HL-60/S4 treated with phorbol 12-myristate 13-acetate at 8.2 ng/mL for 4 days and 3 days (cell line): ENCODE measurements around the gene RNASEH2A.

Source experiments
- in situ Hi-C: fragments of 300-500 bp; cut with MboI; formaldehyde crosslinking; loops from 2 replicates; pipeline ENCODE4 v1.15.0; 2022; ENCODE audit warnings: low sequenced_read_pairs

The RNASEH2A gene

DNA sequence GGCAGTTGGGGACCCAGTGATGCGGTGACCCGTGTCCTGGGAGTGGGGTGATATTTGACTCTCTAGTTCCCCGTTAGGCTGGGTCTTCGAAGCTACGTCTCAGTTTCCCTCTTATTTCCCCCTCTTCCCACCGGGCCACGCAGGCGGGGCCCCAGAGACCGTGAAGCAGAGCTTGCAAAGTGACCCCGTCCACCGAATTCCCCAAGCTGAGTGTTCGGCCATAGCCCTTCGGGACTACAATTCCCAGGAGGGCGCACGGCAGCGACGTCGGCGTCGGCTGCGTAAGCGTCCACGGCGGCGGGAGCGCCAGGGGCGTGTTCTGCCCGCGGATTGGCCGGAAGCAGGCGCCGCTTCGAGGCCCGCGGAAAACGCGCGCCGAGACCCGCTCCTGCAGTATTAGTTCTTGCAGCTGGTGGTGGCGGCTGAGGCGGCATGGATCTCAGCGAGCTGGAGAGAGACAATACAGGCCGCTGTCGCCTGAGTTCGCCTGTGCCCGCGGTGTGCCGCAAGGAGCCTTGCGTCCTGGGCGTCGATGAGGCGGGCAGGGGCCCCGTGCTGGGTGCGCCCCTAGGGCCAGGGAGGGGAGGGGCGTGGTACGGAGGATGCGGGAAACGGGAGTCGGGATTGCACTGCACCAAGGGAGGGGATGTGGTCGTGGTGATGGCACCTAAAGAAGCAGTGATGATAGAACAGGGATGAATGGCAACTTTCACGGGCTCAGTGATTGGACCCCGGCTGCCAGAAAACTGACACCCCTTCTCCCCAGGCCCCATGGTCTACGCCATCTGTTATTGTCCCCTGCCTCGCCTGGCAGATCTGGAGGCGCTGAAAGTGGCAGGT is at the start of gene RNASEH2A:
TSS of gene RNASEH2A (plus strand) at position 343 of the 840 bp plus-strand sequence. CDS start at position 433, 90 bp downstream.
- in situ Hi-C loops = no loop called here

DNA sequence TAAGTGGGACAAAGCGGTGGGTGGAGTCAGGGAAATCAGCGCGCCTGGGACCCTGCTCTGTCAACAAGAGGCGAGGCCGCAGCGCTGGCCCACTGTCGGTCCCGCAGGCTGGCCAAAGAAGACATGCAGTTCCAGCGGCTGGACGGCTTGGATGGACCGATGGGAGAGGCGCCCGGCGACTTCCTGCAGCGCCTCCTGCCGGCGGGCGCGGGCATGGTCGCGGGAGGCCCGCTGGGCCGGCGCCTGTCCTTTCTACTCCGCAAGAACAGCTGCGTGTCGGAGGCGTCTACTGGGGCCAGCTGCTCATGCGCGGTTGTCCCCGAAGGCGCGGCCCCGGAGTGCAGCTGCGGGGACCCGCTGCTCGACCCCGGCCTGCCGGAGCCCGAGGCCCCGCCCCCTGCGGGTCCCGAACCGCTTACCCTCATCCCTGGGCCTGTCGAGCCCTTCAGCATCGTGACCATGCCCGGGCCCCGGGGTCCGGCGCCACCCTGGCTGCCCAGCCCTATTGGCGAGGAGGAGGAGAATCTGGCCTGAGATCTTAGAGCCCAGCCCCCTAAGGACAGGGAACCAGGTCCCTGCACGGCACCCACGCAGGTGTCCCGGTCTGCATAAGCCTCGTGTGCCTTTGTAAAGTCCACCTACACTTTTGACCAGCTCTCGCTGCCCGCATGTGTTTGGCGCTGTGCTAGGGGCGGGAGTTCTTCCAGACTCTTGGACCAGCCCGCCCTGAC is 48.7 kb upstream of the RNASEH2A start:
- in situ Hi-C loops = no loop called here

DNA sequence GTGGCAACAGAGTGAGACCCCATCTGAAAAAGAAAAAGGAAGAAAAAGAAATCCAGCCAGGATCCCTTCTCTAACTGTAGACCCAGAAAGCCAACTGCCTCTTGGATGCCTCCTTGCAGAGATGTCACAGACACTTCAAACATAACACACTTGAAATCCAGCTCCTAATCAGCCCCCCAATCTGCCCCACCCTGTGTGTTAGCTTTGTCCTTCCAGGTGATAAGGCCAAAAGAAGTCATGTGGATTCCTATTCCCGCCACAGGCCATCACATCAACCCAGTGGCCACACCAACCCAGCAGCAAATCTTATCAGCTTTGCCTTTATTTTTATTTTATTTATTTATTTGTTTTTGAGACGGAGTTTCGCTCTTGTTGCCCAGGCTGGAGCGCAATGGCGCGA is 46.7 kb upstream of the RNASEH2A start:
- in situ Hi-C loops = loop anchor here (5.0 kb wide), 1 partner anchor 38 kb away; no protein-coding TSS in a partner anchor

DNA sequence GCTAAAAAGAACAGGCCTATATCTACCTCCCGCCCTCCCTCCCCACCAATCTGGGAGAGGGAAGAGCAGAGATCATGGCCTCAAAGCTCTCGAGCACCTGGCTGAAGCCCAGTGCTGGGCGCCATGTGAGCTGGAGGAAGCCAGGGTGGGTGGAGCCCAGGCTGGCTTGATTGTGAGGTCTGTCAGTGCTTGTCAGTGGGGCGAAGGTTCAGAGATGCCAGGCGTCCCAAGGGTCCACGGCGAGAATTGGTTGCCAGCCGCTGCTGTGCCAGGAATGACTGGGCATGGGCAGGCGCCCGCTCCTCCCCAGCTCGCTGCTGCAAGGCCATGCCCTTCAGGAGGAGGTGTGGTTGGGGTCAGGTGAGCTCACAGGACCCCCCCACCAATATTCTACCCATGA is 43.3 kb upstream of the RNASEH2A start:
- in situ Hi-C loops = loop anchor here (5.0 kb wide), 1 partner anchor 34 kb away; no protein-coding TSS in a partner anchor

DNA sequence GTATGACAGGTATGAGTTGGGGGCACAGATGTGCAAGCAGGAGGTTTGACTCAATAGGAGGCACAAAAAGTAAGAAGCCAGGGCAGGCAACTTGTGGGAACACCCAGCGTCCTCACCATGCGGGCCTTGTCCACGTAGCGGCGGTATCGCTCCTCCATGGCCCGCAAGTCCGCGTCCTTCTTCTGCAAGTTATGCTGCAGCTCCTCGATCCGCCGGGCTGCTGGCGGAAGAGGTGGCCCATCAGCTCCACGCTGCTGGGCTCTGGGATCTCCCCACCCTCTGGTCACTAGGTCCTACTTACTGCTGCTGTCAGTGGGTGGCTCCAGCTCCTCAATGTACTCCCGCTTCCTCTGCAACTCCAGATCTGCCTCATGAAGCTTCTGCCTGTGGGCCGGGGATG is 41.7 kb upstream of the RNASEH2A start:
- in situ Hi-C loops = loop anchor here (5.0 kb wide), 1 partner anchor 33 kb away; no protein-coding TSS in a partner anchor

DNA sequence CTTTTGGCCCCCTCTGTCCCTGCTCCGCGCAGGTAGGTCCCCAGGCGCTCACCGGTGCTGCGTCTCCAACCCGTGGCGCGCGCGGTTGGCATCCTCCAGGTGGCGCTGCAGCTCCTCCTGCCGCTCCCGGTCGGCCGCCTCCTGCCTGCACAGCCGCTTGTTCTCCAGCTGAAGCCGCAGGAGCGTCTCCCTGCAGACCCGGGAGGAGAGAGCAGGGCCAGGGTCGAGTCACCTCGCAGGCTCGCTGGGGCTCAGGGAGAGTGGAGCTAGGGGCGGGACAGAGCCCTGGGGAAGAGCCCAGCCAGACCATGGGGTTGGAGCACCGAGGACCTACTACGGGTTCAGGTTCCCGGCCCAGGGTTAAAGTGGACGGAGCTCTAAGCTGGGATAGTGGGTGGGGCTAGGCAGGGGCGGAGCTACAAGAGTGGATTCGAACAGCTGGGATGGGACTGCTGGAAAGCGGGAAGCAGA is 40.3 kb upstream of the RNASEH2A start:
- in situ Hi-C loops = no loop called here

DNA sequence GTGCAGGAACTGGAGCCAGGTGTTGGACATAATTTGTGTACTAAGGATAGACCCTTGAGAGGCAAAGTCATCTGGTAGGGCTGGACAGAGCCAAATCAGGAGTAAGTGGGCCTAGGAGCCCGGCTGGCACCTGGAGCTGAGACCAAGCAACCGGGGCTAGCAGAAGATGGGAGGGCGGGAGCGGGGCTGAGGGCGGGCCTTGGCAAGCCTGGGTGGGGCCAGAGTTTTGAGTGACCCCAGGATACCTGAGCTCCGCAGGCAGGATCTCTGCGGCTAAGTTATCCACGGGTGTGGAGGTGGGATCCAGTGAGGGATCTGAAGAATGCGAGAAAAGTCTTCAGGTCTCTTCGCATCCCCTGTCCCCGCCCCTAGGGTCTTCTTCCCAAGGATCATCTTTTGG is 39.2 kb upstream of the RNASEH2A start:
- in situ Hi-C loops = no loop called here

DNA sequence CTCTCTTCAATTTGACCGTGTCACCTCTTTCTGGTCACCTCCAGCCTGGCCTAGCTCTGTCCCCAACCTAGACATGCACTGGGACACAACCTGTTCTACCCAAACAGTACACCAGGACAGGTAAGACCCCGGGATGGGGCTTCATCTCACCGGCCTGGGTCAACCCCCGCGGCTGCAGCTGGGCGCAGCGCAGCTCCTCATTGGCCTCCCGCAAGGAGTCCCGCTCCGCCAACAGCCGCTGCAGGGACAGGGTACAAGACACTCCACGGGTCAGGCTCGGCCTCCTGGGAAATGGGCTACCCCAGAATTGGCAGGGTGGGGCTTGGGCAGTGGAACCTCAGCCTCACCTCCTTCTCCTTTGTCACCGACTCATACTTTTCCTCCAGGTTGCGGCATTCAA is 38.7 kb upstream of the RNASEH2A start:
- in situ Hi-C loops = no loop called here

DNA sequence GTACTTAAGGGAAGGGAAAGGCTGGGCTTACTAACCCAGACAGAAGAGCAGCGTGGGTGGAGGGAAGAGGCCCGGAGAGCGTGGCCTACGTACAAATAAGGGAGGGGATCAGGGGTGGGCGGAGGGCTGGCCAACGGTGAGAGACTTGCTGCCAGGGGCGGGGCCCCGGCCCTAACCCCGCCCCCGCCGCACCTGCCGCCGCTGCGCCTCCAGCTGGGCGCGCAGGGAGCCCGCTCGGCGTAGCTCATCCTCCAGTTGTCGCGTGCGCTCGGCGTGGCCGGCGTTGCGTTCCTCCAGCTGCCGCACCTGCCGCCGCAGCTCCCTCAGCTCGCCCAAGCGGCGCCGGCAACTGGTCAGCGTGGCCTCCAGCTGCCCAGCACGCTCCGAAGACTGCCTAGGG is 36.7 kb upstream of the RNASEH2A start:
- in situ Hi-C loops = no loop called here

DNA sequence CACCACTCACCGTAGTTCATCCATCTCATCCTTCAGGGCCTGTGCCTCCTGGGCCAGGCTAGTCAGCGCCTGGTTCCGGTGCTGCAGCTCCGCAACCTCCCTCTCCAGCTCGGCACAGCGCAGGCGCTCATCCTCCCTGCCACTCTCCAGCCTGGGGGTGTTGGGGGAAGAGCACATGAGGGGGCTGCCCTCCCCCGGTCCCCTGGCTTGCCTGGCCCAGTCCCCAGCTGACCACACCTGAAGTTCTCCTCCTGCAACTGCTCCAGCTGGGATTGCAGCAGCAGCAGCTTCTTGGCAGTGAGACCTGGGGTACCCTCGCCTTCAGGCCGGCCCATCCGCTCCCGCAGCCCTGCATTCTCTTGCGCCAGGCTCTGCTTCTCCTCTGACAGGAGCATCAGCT is 35.5 kb upstream of the RNASEH2A start:
- in situ Hi-C loops = no loop called here

DNA sequence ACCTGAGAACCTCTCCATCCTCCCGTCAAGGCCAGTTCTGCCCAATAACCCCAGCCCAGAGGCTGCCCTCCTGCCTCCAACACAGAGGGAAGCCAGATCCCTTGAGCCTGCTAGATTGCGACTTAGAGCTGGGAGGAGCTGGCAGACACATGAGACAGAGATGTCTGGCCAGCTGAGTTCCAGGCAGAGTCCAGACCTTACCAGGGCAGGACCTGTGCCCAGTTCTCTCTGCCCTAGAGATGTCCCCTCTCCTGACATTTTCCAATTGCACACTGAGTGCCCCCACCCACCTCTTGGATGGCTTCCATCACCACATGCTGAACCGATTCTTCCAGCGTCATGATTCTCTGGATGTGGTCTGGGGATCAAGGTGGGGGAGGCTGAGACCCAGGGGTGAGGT is 34.1 kb upstream of the RNASEH2A start:
- in situ Hi-C loops = no loop called here

DNA sequence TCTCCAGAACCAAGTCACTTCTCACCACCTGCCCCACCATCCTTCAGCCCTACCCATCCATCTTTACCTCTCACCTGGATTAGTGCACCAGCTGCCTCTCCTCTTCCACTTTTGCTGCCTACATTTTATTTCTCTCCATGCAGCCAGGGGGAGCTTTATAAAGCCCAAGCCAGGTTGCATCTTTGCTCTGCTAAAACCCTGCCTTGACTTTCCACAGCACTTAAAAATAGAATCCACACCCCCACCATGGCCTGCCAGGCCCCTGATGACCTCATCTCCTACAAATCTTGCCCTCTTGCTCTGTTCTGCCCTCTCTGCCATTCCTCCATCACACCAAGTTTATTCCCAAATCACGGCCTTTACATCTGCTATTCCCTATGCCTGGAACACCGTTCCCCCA is 32.8 kb upstream of the RNASEH2A start:
- in situ Hi-C loops = no loop called here

DNA sequence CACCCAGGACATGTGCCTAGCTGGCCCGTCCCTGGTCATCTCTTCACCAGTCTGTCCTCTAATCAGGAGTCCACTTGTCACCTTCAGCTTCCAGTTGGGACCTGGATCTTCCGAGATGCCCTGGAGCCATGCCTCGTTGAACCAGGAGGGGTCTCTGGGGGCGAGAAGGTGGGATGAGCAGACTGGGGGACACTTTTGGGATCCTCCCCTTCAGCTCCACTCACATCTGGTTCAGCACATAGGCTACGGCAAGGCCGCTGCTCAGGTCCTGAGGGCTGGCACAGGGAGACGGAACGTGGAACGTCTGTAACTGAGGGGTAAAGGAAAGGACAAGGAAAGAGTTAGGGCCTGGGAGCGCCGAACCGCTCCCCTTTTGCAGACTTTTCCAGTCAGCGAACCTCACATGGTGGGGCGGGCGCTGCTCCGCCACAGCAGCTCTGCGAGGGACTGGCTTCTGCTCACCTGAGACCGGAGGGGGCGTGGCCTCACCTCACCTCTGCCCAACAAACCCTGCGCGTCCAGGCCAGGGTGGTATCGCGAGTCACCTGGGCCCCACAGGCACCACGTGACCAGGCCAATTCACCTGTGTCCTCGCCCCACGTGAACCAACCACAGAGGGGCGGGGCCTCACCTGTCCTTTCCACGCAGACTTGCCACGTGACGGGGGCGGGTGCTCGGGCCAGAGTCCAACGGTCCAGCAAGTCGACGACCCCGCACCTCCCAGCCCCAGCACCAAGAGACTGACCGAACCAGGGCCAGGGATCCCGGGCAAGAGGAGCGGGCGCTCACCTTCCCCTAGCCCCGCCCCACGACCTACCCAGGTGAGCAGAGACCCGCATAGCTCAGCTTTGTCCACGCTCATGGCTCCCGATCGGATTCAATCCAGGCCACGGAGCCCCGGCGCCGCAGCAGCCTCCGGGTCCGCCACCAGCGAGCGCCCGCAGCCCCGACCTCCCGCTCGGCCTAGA is 31.5 kb upstream of the RNASEH2A start, which contains the start of gene HOOK2:
TSS of gene HOOK2 (minus strand) at position 965 of the 968 bp plus-strand sequence. CDS start at position 862, 103 bp downstream.
- in situ Hi-C loops = no loop called here

DNA sequence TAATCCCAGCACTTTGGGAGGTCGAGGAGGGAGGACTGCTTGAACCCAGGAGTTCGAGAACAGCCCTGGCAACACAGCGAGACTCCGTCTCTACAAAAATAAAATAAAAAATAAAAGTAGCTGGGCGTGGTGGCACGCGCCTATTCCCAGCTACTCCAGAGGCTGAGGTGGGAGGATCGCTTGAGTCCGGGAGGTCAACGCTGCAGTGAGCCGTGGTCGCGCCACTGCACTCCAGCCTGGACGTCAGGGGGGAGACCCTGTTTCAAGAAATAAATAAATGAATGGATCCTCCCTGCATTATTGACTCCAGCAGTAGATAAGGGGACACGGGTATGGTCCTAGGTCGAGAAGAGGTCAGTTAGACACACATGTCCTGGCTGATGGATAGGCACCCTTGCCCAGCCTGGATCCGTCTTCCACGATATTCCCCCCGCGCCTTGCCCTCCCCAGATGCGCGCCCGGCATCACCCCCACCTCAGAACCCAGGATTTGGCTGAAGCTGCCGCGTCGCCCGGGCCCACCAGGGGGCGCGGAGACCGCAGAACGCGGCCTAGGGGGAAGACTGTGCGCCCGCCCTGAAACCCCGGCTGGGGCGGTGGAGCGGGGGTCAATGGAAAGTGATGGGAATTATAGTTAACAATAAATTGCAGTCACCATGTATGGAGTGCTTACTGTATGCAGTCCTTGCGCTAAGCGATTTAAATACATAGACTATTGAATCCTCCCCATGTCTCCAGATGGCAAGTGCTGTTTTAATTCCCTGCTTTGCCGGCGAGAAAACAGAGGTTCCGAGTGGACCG is 29.0 kb upstream of the RNASEH2A start:
- in situ Hi-C loops = no loop called here

DNA sequence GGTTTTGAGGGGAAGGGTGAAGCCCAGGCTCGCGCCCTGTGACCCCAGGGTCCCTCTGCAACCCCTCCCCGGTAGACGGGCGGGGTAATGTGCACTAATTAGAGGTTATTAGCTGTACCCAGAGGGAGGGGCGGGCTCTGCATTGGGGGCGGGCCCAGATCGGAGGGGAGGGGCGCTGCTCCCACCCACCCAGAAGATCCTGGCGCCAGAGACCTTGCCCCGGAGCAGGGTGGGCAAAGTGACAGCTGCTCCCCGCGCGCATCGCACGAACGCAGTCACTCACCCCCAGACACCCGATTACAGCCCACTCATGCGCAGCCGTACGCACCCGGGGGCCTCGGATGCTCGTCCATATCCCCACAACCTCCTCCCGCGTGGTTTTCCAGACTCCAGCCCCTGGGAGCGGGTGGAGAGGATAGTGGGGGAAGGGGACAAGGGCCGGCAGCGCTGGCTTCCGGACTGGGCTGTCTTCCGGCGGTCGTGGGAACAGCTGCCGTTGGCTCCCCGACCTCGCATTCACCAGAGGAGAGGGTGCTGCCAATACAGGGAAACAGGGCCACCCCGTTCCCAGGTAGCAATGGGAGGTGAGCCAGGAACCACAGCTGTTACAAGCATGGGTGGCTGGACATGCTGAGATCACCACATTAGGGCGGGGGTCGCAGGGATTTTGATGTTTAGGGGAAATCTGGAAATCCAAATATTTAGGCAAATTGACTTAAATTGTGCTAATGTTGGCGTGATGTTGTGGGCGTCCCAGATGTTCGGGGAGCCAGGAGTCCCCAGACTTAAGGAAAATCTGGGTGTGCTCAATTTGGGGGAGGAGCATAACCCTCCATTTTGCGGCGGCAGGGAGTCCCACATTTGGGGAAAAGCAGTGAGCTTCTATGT is 28.1 kb upstream of the RNASEH2A start:
- in situ Hi-C loops = no loop called here

DNA sequence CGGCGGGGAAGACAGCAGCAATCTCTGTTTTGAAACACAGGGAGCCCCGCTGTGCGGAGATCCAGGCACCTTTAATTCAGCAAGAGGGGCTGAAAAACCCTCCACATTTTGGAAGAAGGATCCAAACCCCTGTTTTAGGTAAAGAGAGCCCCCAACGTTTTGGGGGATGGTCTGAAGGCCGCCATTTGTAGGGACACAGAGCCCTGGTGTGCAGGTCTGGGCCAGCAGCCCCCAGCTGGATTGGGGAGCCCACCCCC is 27.6 kb upstream of the RNASEH2A start:
- in situ Hi-C loops = no loop called here

DNA sequence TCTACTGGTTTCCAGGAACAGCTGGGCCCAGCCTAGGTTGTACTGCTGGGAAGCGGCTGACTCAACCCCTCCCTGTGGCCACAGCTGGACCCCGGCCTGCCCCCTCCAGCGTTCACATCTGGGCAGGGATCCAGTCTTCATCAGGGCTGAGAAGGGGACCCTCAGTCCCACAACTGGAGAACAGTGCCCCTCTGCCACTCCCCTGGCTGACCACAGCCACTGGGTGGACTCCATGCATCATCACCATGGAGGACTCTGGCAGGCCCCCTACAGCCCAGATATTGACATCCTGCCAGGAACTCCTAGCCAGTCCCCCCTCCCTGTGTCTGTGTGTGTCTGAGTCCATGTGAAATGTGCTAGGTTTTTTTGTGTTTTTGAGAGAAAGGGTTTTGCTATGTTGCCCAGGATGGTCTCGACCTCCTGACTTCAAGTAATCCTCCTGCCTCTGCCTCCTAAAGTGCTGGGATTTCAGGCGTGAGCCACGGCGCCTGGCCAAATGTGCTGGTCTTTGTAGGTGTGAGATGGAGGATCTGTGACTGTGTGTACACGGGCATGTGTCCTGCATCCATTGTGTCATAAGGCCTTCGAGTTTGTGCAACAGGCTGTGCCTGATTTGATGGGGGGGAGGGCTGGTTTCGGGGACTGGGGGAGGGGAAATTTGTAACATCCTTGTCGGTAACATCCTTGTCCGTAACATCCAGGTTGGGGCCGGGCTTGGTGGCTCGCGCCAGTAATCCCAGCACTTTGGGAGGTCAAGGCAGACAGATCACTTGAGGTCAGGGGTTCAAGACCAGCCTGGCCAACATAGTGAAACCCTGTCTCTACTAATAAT is 27.0 kb upstream of the RNASEH2A start:
- in situ Hi-C loops = no loop called here

DNA sequence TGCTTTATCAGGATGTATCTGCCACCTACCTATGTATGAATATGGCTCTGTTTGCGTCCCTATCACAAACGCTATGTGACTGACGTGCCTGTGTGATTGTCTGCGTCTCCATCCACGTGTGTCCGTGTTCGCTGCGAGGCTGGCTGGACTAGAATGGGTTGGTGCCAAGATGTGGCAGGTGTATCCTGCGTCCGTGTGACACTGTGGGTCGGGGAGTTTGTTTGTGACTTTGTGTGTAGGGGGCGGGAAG is 24.3 kb upstream of the RNASEH2A start:
- in situ Hi-C loops = no loop called here
